Measurements from ENCODE around the gene CHCHD6.

DNA sequence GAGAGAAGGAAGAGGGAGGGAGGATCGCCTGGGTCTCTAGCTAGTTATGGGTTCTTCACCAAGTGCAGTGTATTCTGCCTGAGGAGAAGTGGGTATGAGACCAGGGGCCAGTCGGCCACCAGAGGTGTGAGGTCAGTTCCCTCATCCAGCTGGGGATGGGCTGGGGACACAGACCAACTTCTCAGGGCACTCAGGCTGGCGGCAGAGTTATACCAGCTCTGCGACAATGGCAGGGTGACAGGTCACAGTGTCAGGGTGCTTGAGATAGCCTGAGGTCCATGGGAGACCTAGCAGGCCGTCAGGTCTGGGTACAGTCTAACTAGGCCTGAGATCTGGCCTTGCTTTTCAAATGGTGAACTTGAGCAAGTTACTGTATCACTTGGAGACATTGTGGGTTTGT lies 247.5 kb downstream of the CHCHD6 start:
- TF ChIP-seq POLR2A (IDR thresholded peaks at IDR 0.05) = no peak
- TF ChIP-seq, protein P1, sequence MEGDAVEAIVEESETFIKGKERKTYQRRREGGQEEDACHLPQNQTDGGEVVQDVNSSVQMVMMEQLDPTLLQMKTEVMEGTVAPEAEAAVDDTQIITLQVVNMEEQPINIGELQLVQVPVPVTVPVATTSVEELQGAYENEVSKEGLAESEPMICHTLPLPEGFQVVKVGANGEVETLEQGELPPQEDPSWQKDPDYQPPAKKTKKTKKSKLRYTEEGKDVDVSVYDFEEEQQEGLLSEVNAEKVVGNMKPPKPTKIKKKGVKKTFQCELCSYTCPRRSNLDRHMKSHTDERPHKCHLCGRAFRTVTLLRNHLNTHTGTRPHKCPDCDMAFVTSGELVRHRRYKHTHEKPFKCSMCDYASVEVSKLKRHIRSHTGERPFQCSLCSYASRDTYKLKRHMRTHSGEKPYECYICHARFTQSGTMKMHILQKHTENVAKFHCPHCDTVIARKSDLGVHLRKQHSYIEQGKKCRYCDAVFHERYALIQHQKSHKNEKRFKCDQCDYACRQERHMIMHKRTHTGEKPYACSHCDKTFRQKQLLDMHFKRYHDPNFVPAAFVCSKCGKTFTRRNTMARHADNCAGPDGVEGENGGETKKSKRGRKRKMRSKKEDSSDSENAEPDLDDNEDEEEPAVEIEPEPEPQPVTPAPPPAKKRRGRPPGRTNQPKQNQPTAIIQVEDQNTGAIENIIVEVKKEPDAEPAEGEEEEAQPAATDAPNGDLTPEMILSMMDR (IDR thresholded peaks at IDR 0.05) = no peak
